GM23338 (cell line): ENCODE data around the gene FCGBP. TPM values are rescaled to one million over a fixed set of nuclear protein-coding genes. Genes with fewer than 3 reads are reported as not detected.

Experiments used
- ATAC-seq: fragments of 200-7000 bp; cut with Tn5 transposase; 3 replicates; pipeline ENCODE4 v1.9.1; 2020
- DNase-seq: peaks from one replicate; pipeline ENCODE4 v3.0.0-alpha.2; 2015; ENCODE audit warnings: low spot score
- H2AFZ ChIP-seq: fragments of 200-600 bp; sonication (generic); 2 replicates; pipeline ENCODE4 v1.8.0; 2016; ENCODE audit warnings: antibody characterized with exemption, mild to moderate bottlenecking, moderate library complexity
- H3F3A ChIP-seq: fragments of 200-600 bp; sonication (generic); replicated peaks from 2 replicates; pipeline ENCODE4 v1.8.0; 2017; ENCODE audit warnings: antibody characterized with exemption, mixed run types, low read depth
- H3K27ac ChIP-seq: fragments of 200-600 bp; sonication (generic); 2 replicates; pipeline ENCODE4 v1.6.1; 2016; ENCODE audit warnings: low read depth
- H3K27me3 ChIP-seq: fragments of 200-600 bp; sonication (generic); 2 replicates; pipeline ENCODE4 v1.8.0; 2016; ENCODE audit warnings: mild to moderate bottlenecking, mixed run types, moderate library complexity; ENCODE audit not compliant: insufficient read depth
- H3K36me3 ChIP-seq: fragments of 200-600 bp; sonication (generic); 2 replicates; pipeline ENCODE4 v1.8.0; 2016; ENCODE audit warnings: mild to moderate bottlenecking; ENCODE audit not compliant: insufficient read depth
- H3K4me1 ChIP-seq: fragments of 200-600 bp; sonication (generic); 2 replicates; pipeline ENCODE4 v1.8.0; 2016; ENCODE audit warnings: mild to moderate bottlenecking, moderate library complexity; ENCODE audit not compliant: insufficient read depth
- H3K4me2 ChIP-seq: fragments of 200-600 bp; sonication (generic); 2 replicates; pipeline ENCODE4 v1.7.1; 2017; ENCODE audit warnings: mixed run types
- H3K4me3 ChIP-seq: fragments of 200-600 bp; sonication (generic); 2 replicates; pipeline ENCODE4 v1.6.1; 2016; ENCODE audit warnings: mixed run types
- H3K79me2 ChIP-seq: fragments of 200-600 bp; sonication (generic); replicated peaks from 2 replicates; pipeline ENCODE4 v1.8.0; 2017; ENCODE audit warnings: mild to moderate bottlenecking; ENCODE audit not compliant: insufficient read depth
- H3K9me2 ChIP-seq: fragments of 200-600 bp; sonication (generic); 2 replicates; pipeline ENCODE4 v1.8.0; 2017; ENCODE audit not compliant: insufficient read depth
- H4K20me1 ChIP-seq: fragments of 200-600 bp; sonication (generic); replicated peaks from 2 replicates; pipeline ENCODE4 v1.8.0; 2017; ENCODE audit warnings: mild to moderate bottlenecking; ENCODE audit not compliant: insufficient read depth
- H3K27ac Mint-ChIP-seq: 2 replicates; pipeline ENCODE4 v1.8.0; 2020; ENCODE audit warnings: inconsistent platforms, mild to moderate bottlenecking, moderate library complexity, mixed read lengths
- H3K27me3 Mint-ChIP-seq: 3 replicates; pipeline ENCODE4 v1.8.0; 2022; ENCODE audit warnings: low read depth, mild to moderate bottlenecking, moderate library complexity, mixed read lengths, inconsistent platforms; ENCODE audit not compliant: insufficient read depth, poor library complexity
- H3K36me3 Mint-ChIP-seq: 3 replicates; pipeline ENCODE4 v1.8.0; 2021; ENCODE audit warnings: low read depth, mild to moderate bottlenecking, inconsistent platforms, moderate library complexity, mixed read lengths
- H3K4me1 Mint-ChIP-seq: 3 replicates; pipeline ENCODE4 v1.8.0; 2020; ENCODE audit warnings: mild to moderate bottlenecking, inconsistent platforms, mixed read lengths
- H3K4me3 Mint-ChIP-seq: 3 replicates; pipeline ENCODE4 v1.8.0; 2021; ENCODE audit warnings: moderate library complexity, mild to moderate bottlenecking, inconsistent platforms, mixed read lengths
- H3K9me3 Mint-ChIP-seq: 3 replicates; pipeline ENCODE4 v1.8.0; 2020; ENCODE audit warnings: moderate library complexity, mild to moderate bottlenecking, inconsistent platforms, mixed read lengths
- EZH2phosphoT487 ChIP-seq: fragments of 200-600 bp; sonication (generic); IDR thresholded peaks from one replicate; pipeline ENCODE4 v1.8.1; 2018; ENCODE audit warnings: antibody characterized with exemption; ENCODE audit not compliant: unreplicated experiment
- JUNB ChIP-seq: IDR thresholded peaks from one replicate; pipeline ENCODE4 v1.6.1; 2016; ENCODE audit warnings: antibody characterized with exemption; ENCODE audit not compliant: unreplicated experiment
- POLR2AphosphoS5 ChIP-seq: IDR thresholded peaks from 2 replicates; pipeline ENCODE4 v1.6.1; 2016; ENCODE audit warnings: antibody characterized with exemption, low read depth
- polyA plus RNA-seq: library from polyadenylated mRNA; unstranded; fragments of >200 nt; fragmentation: Nextera tagmentation; extraction: Ambion mirVana; gene quantifications from 2 replicates; pipeline ENCODE4 v1.2.1, GENCODE V29; 2016
- total RNA-seq: library from RNA; depleted of rRNA; stranded (reverse); fragments of >200 nt; shearing (Covaris generic); gene quantifications from 2 replicates; pipeline ENCODE4 v1.2.3, GENCODE V29; 2014
- TF ChIP-seq, protein P1 (sequence below): fragments of 250-450 bp; sonication (Bioruptor Pico); IDR thresholded peaks from 2 replicates; pipeline ENCODE4 v1.5.0; 2020; ENCODE audit warnings: mild to moderate bottlenecking, moderate library complexity
- TF ChIP-seq, protein P2 (sequence below): IDR thresholded peaks from one replicate; pipeline ENCODE4 v1.6.1; 2018; ENCODE audit warnings: antibody characterized with exemption; ENCODE audit not compliant: unreplicated experiment

The FCGBP gene
- total and polyA plus RNA-seq, 2 experiments from 2014 or later = 0.44 to 3.6 TPM

DNA sequence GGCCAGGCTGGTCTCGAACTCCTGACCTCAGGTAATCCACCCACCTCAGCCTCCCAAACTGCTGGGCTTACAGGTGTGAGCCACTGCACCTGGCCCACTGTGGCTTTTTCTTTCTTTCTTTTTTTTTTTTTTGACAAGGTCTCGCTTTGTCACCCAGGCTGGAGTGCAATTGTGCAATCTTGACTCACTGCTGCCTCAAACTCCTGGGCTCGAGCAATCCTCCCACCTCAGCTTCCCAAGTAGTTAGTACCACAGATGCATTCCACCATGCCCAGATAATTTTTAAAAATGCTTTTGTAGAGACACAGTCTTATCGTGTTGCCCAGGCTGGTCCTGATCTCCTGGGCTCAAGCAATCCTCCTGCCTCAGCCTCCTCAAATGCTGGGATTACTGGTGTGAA is 12.1 kb upstream of the FCGBP start (continued):
- TF ChIP-seq, protein P1, sequence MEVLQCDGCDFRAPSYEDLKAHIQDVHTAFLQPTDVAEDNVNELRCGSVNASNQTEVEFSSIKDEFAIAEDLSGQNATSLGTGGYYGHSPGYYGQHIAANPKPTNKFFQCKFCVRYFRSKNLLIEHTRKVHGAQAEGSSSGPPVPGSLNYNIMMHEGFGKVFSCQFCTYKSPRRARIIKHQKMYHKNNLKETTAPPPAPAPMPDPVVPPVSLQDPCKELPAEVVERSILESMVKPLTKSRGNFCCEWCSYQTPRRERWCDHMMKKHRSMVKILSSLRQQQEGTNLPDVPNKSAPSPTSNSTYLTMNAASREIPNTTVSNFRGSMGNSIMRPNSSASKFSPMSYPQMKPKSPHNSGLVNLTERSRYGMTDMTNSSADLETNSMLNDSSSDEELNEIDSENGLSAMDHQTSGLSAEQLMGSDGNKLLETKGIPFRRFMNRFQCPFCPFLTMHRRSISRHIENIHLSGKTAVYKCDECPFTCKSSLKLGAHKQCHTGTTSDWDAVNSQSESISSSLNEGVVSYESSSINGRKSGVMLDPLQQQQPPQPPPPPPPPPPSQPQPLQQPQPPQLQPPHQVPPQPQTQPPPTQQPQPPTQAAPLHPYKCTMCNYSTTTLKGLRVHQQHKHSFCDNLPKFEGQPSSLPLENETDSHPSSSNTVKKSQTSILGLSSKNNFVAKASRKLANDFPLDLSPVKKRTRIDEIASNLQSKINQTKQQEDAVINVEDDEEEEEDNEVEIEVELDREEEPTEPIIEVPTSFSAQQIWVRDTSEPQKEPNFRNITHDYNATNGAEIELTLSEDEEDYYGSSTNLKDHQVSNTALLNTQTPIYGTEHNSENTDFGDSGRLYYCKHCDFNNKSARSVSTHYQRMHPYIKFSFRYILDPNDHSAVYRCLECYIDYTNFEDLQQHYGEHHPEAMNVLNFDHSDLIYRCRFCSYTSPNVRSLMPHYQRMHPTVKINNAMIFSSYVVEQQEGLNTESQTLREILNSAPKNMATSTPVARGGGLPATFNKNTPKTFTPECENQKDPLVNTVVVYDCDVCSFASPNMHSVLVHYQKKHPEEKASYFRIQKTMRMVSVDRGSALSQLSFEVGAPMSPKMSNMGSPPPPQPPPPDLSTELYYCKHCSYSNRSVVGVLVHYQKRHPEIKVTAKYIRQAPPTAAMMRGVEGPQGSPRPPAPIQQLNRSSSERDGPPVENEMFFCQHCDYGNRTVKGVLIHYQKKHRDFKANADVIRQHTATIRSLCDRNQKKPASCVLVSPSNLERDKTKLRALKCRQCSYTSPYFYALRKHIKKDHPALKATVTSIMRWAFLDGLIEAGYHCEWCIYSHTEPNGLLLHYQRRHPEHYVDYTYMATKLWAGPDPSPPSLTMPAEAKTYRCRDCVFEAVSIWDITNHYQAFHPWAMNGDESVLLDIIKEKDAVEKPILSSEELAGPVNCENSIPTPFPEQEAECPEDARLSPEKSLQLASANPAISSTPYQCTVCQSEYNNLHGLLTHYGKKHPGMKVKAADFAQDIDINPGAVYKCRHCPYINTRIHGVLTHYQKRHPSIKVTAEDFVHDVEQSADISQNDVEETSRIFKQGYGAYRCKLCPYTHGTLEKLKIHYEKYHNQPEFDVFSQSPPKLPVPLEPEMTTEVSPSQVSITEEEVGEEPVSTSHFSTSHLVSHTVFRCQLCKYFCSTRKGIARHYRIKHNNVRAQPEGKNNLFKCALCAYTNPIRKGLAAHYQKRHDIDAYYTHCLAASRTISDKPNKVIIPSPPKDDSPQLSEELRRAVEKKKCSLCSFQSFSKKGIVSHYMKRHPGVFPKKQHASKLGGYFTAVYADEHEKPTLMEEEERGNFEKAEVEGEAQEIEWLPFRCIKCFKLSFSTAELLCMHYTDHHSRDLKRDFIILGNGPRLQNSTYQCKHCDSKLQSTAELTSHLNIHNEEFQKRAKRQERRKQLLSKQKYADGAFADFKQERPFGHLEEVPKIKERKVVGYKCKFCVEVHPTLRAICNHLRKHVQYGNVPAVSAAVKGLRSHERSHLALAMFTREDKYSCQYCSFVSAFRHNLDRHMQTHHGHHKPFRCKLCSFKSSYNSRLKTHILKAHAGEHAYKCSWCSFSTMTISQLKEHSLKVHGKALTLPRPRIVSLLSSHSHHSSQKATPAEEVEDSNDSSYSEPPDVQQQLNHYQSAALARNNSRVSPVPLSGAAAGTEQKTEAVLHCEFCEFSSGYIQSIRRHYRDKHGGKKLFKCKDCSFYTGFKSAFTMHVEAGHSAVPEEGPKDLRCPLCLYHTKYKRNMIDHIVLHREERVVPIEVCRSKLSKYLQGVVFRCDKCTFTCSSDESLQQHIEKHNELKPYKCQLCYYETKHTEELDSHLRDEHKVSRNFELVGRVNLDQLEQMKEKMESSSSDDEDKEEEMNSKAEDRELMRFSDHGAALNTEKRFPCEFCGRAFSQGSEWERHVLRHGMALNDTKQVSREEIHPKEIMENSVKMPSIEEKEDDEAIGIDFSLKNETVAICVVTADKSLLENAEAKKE (CRISPR knock-in tag) = no peak

DNA sequence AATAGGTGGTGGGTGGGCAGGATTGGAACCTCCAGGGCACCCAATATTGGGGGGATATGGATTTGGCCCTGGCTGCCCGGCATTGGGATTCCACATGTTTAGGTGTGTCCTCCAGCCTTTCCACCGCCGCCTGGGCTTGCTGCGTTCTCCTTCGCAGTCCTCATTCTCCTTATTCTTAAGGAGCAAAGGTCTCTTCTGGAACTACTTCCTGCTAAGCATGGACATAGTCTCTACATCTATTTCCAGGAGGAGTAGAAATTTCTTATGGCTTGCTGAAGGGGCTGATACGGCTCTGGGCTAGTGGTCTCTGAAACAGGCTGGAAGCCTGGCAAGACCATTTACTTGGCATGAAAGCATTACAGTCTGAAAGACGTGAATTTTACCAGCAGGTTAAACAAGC is 9.2 kb upstream of the FCGBP start:
- Histone ChIP-seq H4K20me1 (no peaks in the 10 kb centered on the region), H3K4me3 (no peak overlapping the region), H2AFZ (no peak overlapping the region), H3K36me3 (no peaks in the 10 kb centered on the region), H3K4me1 (no peaks in the 10 kb centered on the region), H3K27me3 (no peaks in the 10 kb centered on the region), H3K27ac (no peak overlapping the region), H3K79me2 (no peaks in the 10 kb centered on the region), H3K4me2 (no peak overlapping the region), H3F3A (no peaks in the 10 kb centered on the region), H3K9me2 (no peaks in the 10 kb centered on the region)
- peaks cover 14% of the 10 kb centered on the region for H3K4me1 Mint-ChIP-seq
- peaks cover 2% of the 10 kb centered on the region for H3K27me3 Mint-ChIP-seq
- H3K36me3 Mint-ChIP-seq = no peaks in the 10 kb centered on the region
- H3K27ac Mint-ChIP-seq = no peak overlapping the region
- no peak for DNase-seq
- no peaks in the 10 kb centered on the region; the same call in 2 of the 3 replicates for H3K9me3 Mint-ChIP-seq
- no peak overlapping the region for H3K4me3 Mint-ChIP-seq
- ATAC-seq = no peak
- TF ChIP-seq, protein P2, sequence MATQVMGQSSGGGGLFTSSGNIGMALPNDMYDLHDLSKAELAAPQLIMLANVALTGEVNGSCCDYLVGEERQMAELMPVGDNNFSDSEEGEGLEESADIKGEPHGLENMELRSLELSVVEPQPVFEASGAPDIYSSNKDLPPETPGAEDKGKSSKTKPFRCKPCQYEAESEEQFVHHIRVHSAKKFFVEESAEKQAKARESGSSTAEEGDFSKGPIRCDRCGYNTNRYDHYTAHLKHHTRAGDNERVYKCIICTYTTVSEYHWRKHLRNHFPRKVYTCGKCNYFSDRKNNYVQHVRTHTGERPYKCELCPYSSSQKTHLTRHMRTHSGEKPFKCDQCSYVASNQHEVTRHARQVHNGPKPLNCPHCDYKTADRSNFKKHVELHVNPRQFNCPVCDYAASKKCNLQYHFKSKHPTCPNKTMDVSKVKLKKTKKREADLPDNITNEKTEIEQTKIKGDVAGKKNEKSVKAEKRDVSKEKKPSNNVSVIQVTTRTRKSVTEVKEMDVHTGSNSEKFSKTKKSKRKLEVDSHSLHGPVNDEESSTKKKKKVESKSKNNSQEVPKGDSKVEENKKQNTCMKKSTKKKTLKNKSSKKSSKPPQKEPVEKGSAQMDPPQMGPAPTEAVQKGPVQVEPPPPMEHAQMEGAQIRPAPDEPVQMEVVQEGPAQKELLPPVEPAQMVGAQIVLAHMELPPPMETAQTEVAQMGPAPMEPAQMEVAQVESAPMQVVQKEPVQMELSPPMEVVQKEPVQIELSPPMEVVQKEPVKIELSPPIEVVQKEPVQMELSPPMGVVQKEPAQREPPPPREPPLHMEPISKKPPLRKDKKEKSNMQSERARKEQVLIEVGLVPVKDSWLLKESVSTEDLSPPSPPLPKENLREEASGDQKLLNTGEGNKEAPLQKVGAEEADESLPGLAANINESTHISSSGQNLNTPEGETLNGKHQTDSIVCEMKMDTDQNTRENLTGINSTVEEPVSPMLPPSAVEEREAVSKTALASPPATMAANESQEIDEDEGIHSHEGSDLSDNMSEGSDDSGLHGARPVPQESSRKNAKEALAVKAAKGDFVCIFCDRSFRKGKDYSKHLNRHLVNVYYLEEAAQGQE = no peak
- no peak for TF ChIP-seq POLR2AphosphoS5
- TF ChIP-seq JUNB = no peak
- TF ChIP-seq, protein P1 (CRISPR knock-in tag) = no peak
- TF ChIP-seq EZH2phosphoT487 = no peak
